Measurements from ENCODE around the gene DNAJA2.
"Not testable (repeated sequence)": the region's sequence is repeated elsewhere in the genome, so short reads cannot be mapped to it uniquely, and the experiment has no call there.

DNAJA2 gene

GRCh38 chr16:47016700-47017133, 43.2 kb upstream of the DNAJA2 start:
- H3K36me3 ChIP-seq (ENCODE audit: low read depth) = no peaks in the 10 kb centered on the region
- no peak overlapping the region for H3K27ac ChIP-seq (ENCODE audit: poor library complexity, severe bottlenecking)
- DNase-seq (ENCODE audit: low spot score) (no peak), ATAC-seq (ENCODE audit: low read depth) (no peak)
- no peaks in the 10 kb centered on the region for H3K9me3 ChIP-seq (ENCODE audit: severe bottlenecking)
- TF ChIP-seq, protein P1, sequence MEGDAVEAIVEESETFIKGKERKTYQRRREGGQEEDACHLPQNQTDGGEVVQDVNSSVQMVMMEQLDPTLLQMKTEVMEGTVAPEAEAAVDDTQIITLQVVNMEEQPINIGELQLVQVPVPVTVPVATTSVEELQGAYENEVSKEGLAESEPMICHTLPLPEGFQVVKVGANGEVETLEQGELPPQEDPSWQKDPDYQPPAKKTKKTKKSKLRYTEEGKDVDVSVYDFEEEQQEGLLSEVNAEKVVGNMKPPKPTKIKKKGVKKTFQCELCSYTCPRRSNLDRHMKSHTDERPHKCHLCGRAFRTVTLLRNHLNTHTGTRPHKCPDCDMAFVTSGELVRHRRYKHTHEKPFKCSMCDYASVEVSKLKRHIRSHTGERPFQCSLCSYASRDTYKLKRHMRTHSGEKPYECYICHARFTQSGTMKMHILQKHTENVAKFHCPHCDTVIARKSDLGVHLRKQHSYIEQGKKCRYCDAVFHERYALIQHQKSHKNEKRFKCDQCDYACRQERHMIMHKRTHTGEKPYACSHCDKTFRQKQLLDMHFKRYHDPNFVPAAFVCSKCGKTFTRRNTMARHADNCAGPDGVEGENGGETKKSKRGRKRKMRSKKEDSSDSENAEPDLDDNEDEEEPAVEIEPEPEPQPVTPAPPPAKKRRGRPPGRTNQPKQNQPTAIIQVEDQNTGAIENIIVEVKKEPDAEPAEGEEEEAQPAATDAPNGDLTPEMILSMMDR (IDR thresholded peaks at IDR 0.05; ENCODE audit: poor library complexity, severe bottlenecking) = no peak
- H3K27me3 ChIP-seq (ENCODE audit: insufficient read depth, poor library complexity, severe bottlenecking) = no peaks in the 10 kb centered on the region
- H3K4me1 ChIP-seq (ENCODE audit: insufficient read depth, poor library complexity, severe bottlenecking) = no peaks in the 10 kb centered on the region
- no peak overlapping the region for H3K4me3 ChIP-seq (ENCODE audit: severe bottlenecking)

GRCh38 chr16:47013910-47014309, 40.4 kb upstream of the DNAJA2 start:
- no peak for ATAC-seq (ENCODE audit: low read depth)
- Histone ChIP-seq H3K4me3 (ENCODE audit: severe bottlenecking) (no peak overlapping the region), H3K27me3 (ENCODE audit: insufficient read depth, poor library complexity, severe bottlenecking) (no peaks in the 10 kb centered on the region), H3K27ac (ENCODE audit: poor library complexity, severe bottlenecking) (no peak overlapping the region), H3K36me3 (ENCODE audit: low read depth) (no peaks in the 10 kb centered on the region), H3K9me3 (ENCODE audit: severe bottlenecking) (no peaks in the 10 kb centered on the region), H3K4me1 (ENCODE audit: insufficient read depth, poor library complexity, severe bottlenecking) (no peaks in the 10 kb centered on the region)
- TF ChIP-seq, protein P1 (IDR thresholded peaks at IDR 0.05; ENCODE audit: poor library complexity, severe bottlenecking) = no peak
- DNase-seq (ENCODE audit: low spot score) = no peak

DNA sequence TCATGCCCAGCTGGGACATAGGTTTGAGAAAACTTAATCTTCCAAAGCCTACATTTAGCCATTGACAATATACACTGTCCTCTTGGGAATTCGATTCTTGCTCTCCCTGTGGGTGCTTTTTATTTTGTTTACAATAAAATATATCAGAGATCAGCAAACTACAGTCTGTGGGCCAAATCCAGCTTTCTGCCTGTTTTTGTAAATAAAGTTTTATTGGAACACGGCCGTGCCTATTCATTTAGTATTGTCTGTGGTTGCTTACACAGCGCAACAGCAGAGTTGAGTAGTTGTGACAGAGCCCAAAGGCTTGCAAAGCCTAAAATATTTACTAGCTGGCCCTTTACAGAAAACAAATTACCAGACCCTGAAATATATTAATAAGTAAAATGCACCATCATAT, 39.7 kb upstream of the DNAJA2 start:
- DNase-seq (ENCODE audit: low spot score) (no peak), ATAC-seq (ENCODE audit: low read depth) (no peak)
- TF ChIP-seq, protein P1 (IDR thresholded peaks at IDR 0.05; ENCODE audit: poor library complexity, severe bottlenecking) = no peak

DNA sequence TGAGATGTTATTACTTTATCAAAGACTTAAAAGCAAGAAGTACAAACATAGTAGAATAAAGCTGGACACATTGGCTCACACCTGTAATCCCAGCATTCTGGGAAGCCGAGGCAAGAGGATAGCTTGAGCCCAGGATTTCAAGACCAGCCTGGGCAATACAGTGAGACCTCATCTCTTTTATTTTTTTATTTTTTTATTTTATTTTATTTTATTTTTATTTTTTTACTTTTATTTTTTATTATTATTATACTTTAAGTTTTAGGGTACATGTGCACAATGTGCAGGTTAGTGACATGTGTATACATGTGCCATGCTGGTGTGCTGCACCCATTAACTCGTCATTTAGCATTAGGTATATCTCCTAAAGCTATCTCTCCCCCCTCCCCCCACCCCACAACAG, 37.3 kb upstream of the DNAJA2 start:
- not testable (repeated sequence) for H3K36me3 ChIP-seq (ENCODE audit: low read depth); H3K27me3 ChIP-seq (ENCODE audit: insufficient read depth, poor library complexity, severe bottlenecking); H3K27ac ChIP-seq (ENCODE audit: poor library complexity, severe bottlenecking); H3K9me3 ChIP-seq (ENCODE audit: severe bottlenecking); DNase-seq (ENCODE audit: low spot score); H3K4me1 ChIP-seq (ENCODE audit: insufficient read depth, poor library complexity, severe bottlenecking); H3K4me3 ChIP-seq (ENCODE audit: severe bottlenecking); ATAC-seq (ENCODE audit: low read depth)

More for the DNA sequence above, 39.7 kb upstream of the DNAJA2 start:
- Histone ChIP-seq H3K4me3 (ENCODE audit: severe bottlenecking) (no peak overlapping the region), H3K27ac (ENCODE audit: poor library complexity, severe bottlenecking) (no peak overlapping the region), H3K9me3 (ENCODE audit: severe bottlenecking) (no peaks in the 10 kb centered on the region), H3K36me3 (ENCODE audit: low read depth) (no peaks in the 10 kb centered on the region), H3K4me1 (ENCODE audit: insufficient read depth, poor library complexity, severe bottlenecking) (peaks cover 6% of the 10 kb centered on the region), H3K27me3 (ENCODE audit: insufficient read depth, poor library complexity, severe bottlenecking) (no peaks in the 10 kb centered on the region)

DNA sequence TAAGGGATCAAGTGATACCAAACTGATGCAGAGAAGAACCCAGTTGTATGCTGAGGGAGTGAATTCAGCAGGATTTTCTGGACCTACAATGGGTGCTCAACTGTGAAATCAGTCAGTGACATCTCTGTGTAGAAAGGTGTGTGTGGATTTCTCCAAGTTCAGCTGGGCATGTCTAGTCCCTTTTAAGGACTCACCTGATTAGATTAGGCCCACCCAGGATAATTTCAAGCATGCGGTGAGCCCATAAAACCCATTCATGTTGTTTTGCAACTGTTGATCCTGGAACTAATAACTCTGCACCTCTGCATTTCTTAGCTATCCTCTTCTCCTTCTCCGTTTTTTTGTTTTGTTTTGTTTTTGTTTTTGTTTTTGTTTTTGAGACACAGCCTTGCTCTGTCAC, 35.1 kb upstream of the DNAJA2 start:
- Histone ChIP-seq H3K27me3 (ENCODE audit: insufficient read depth, poor library complexity, severe bottlenecking) (no peaks in the 10 kb centered on the region), H3K27ac (ENCODE audit: poor library complexity, severe bottlenecking) (no peak overlapping the region), H3K36me3 (ENCODE audit: low read depth) (no peaks in the 10 kb centered on the region), H3K9me3 (ENCODE audit: severe bottlenecking) (no peaks in the 10 kb centered on the region), H3K4me1 (ENCODE audit: insufficient read depth, poor library complexity, severe bottlenecking) (peaks cover 8% of the 10 kb centered on the region), H3K4me3 (ENCODE audit: severe bottlenecking) (no peak overlapping the region)
- TF ChIP-seq, protein P1 (IDR thresholded peaks at IDR 0.05; ENCODE audit: poor library complexity, severe bottlenecking) = no peak
- ATAC-seq (ENCODE audit: low read depth) = peak; percentile 27; the same call in 2 of the 3 replicates
- DNase-seq (ENCODE audit: low spot score) = no peak
